ENCODE measurements around the gene GCGR. TPM values are rescaled to one million over a fixed set of nuclear protein-coding genes. Genes with fewer than 3 reads are reported as not detected.
A peak's percentile ranks its signal among the peaks of the same experiment; 100 is the strongest.

The GCGR gene
- total and polyA plus RNA-seq, 2 of the 13 experiments (the other 11 are each of a cell fraction or from before 2014, with no cell fraction given), result 0.04 to 0.13 TPM

DNA sequence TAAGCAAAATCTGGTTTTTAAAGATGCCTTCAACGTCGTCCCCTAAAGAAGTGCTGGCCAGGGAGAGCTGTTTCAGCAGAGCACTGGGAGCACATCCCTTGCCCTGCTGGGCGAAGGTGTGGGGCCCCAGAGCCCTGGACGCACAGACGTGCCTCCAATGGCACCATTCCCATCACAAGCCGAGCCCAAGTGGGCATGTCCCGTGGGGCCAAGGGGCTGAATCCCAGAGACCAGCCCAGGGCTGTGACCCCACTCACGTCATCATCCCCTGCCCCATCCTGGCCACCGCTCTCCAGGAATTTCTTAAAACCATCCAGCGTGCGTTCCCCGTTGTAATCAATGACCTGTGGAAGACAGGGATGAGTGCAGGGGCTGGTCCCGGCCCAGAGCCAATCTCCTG, 40.9 kb downstream of the GCGR start:
- Histone ChIP-seq H3K4me2 (ENCODE audit: low read depth, low read length) (no peak overlapping the region), H3K9ac (ENCODE audit: insufficient read depth, low read depth, low read length) (no peak overlapping the region), H3K36me3 (replicated peaks in 1 of 2; ENCODE audit: control insufficient read depth in 1 of 2, insufficient read depth in 2 of 2, low read length in 2 of 2) (peaks cover 39 to 63% of the 10 kb centered on the region in 2 experiments), H3K4me3 (replicated peaks in 1 of 3; ENCODE audit: insufficient read depth in 1 of 3, low read depth in 2 of 3, low read length in 3 of 3) (no peak overlapping the region), H3K27ac (ENCODE audit: extremely low read length, insufficient read depth, low read length) (no peak overlapping the region), H2AFZ (ENCODE audit: low read length) (no peak overlapping the region), H3K9me3 (ENCODE audit: low read length) (no peaks in the 10 kb centered on the region), H3K79me2 (ENCODE audit: insufficient read depth, low read length) (no peaks in the 10 kb centered on the region), H3K4me1 (ENCODE audit: insufficient read depth, low read length) (peaks cover 15% of the 10 kb centered on the region), H4K20me1 (ENCODE audit: insufficient read depth, low read length) (peaks cover 6% of the 10 kb centered on the region; the same call in 1 of the 2 replicates), H3K27me3 (ENCODE audit: control insufficient read depth in 1 of 2, insufficient read depth in 2 of 2, low read length in 2 of 2) (no peaks in the 10 kb centered on the region)
- TF ChIP-seq ZBTB42 (CRISPR knock-in tag; IDR thresholded peaks at IDR 0.05) (no peak), RBFOX2 (IDR thresholded peaks at IDR 0.05; ENCODE audit: low read depth, low read length) (peak; percentile 61), HOXA3 (CRISPR knock-in tag; IDR thresholded peaks at IDR 0.05) (0 out of 2 replicates have a peak, but pooled peaks have one; percentile 2), AGO2 (optimal IDR thresholded peaks at IDR 0.05; ENCODE audit: low read depth, low read length) (peak; percentile 7), ZEB1 (IDR thresholded peaks at IDR 0.05; ENCODE audit: insufficient replicate concordance, low read depth) (no peak), SP140L (CRISPR knock-in tag; IDR thresholded peaks at IDR 0.05; ENCODE audit: borderline replicate concordance) (no peak), POLR2A (IDR thresholded peaks at IDR 0.05; ENCODE audit: insufficient read depth in 1 of 2, low read depth in 2 of 2, low read length in 2 of 2) (peak in 1 of 2 experiments; percentile 25; a peak in 2 of 4 replicates), CREB3 (CRISPR knock-in tag; IDR thresholded peaks at IDR 0.05) (no peak), CENPBD1 (CRISPR knock-in tag; IDR thresholded peaks at IDR 0.05; ENCODE audit: borderline replicate concordance, low read depth) (no peak), RAD21 (CRISPR knock-in tag; IDR thresholded peaks at IDR 0.05) (0 out of 2 replicates have a peak, but pooled peaks have one; percentile 12), POLR2G (IDR thresholded peaks at IDR 0.05; ENCODE audit: low read depth, low read length) (0 out of 2 replicates have a peak, but pooled peaks have one; percentile 17)
- TF ChIP-seq, protein P1, sequence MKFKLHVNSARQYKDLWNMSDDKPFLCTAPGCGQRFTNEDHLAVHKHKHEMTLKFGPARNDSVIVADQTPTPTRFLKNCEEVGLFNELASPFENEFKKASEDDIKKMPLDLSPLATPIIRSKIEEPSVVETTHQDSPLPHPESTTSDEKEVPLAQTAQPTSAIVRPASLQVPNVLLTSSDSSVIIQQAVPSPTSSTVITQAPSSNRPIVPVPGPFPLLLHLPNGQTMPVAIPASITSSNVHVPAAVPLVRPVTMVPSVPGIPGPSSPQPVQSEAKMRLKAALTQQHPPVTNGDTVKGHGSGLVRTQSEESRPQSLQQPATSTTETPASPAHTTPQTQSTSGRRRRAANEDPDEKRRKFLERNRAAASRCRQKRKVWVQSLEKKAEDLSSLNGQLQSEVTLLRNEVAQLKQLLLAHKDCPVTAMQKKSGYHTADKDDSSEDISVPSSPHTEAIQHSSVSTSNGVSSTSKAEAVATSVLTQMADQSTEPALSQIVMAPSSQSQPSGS (CRISPR knock-in tag; IDR thresholded peaks at IDR 0.05), result no peak
- TF ChIP-seq, protein P2, sequence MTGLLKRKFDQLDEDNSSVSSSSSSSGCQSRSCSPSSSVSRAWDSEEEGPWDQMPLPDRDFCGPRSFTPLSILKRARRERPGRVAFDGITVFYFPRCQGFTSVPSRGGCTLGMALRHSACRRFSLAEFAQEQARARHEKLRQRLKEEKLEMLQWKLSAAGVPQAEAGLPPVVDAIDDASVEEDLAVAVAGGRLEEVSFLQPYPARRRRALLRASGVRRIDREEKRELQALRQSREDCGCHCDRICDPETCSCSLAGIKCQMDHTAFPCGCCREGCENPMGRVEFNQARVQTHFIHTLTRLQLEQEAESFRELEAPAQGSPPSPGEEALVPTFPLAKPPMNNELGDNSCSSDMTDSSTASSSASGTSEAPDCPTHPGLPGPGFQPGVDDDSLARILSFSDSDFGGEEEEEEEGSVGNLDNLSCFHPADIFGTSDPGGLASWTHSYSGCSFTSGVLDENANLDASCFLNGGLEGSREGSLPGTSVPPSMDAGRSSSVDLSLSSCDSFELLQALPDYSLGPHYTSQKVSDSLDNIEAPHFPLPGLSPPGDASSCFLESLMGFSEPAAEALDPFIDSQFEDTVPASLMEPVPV (CRISPR knock-in tag; IDR thresholded peaks at IDR 0.05), result no peak
- TF ChIP-seq, protein P3, sequence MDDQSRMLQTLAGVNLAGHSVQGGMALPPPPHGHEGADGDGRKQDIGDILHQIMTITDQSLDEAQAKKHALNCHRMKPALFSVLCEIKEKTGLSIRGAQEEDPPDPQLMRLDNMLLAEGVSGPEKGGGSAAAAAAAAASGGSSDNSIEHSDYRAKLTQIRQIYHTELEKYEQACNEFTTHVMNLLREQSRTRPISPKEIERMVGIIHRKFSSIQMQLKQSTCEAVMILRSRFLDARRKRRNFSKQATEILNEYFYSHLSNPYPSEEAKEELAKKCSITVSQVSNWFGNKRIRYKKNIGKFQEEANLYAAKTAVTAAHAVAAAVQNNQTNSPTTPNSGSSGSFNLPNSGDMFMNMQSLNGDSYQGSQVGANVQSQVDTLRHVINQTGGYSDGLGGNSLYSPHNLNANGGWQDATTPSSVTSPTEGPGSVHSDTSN (CRISPR knock-in tag; IDR thresholded peaks at IDR 0.05; ENCODE audit: borderline replicate concordance), result no peak
- ChIA-PET CTCF (ENCODE audit: low intra/inter-chr PET ratio, low total read pairs) (no interaction called here), POLR2A (interaction anchor here (1.3 to 1.7 kb wide), 3 partner anchors 14 to 23 kb away, joined by 5 to 7 read pairs (median 5); partner anchors contain the start of gene P4HB)
- DNase-seq (ENCODE audit: low spot score) (no peak), ATAC-seq (no peak), FAIRE-seq (no peak)
- intact Hi-C loops (cut with micrococcal nuclease; ENCODE audit: unreplicated experiment) (no loop called here), in situ Hi-C loops (cut with HindIII; ENCODE audit: extremely low pct_ligation_motif_present, low pct_unique_long_range_greater_than_20kb) (no loop called here)
- 96% methylated on average over 13 of the region's 13 CpGs for WGBS (ENCODE audit: low lambda C conversion rate)
- no TSS peak for BruUV-seq (replicated peaks)

Measured in HepG2 (cell line).